ENCODE data around the gene UGT1A1.

- TF ChIP-seq CTCF (IDR thresholded peaks at IDR 0.05): no peak
- TF ChIP-seq POLR2A (IDR thresholded peaks at IDR 0.05): no peak
Observed at GRCh38 chr2:233821709-233822100, 61.6 kb downstream of the UGT1A1 start.

Measured in esophagus squamous epithelium (tissue), 4 donors.